Caco-2 (cell line): ENCODE results near the gene GFRA1. TPM values are rescaled to one million over a fixed set of nuclear protein-coding genes. Genes with fewer than 3 reads are reported as not detected.

Source experiments
- BruUV-seq: library from RNA; stranded (reverse); fragments of 400-500 nt; replicated peaks from 2 replicates; lab custom pipeline; 2021; lab: Mats Ljungman, UMichigan
- CTCF ChIA-PET: fragments of 300-600 bp; sonication (Branson Sonifier 250); formaldehyde crosslinking; loops from one replicate; lab custom pipeline; 2022; ENCODE audit warnings: antibody characterized with exemption; lab: Charles Lee
- POLR2A ChIA-PET: fragments of 300-600 bp; sonication (Branson Sonifier 250); formaldehyde crosslinking; loops from one replicate; lab custom pipeline; 2022; ENCODE audit warnings: antibody characterized with exemption; lab: Charles Lee
- DNase-seq, 2 experiments: peaks; one replicate each; pipeline versions ENCODE4 v3.0.0 to v3.0.0-alpha.2; 2020 to 2022
- H3K27me3 ChIP-seq: replicated peaks from 2 replicates; pipeline ENCODE4 v1.6.0; 2011; ENCODE audit warnings: low read length; ENCODE audit not compliant: control insufficient read depth, insufficient read depth
- H3K36me3 ChIP-seq: 2 replicates; pipeline ENCODE4 v1.5.1; 2011; ENCODE audit warnings: low read length; ENCODE audit not compliant: control insufficient read depth, insufficient read depth
- H3K4me1 ChIP-seq: fragments of 250-450 bp; sonication (Bioruptor Pico); 2 replicates; pipeline ENCODE4 v1.5.1; 2020; ENCODE audit warnings: mild to moderate bottlenecking
- H3K4me3 ChIP-seq: 2 replicates; pipeline ENCODE4 v1.5.1; 2011; ENCODE audit warnings: low read depth, mild to moderate bottlenecking, control low read depth, low read length
- H3K9me3 ChIP-seq: fragments of 250-450 bp; sonication (Bioruptor Pico); 2 replicates; pipeline ENCODE4 v1.5.1; 2020; ENCODE audit warnings: mild to moderate bottlenecking, moderate library complexity
- H3K27ac Mint-ChIP-seq: one replicate; pipeline ENCODE4 v1.8.0; 2022; ENCODE audit warnings: mixed read lengths; ENCODE audit not compliant: unreplicated experiment
- H3K27me3 Mint-ChIP-seq: one replicate; pipeline ENCODE4 v1.8.0; 2022; ENCODE audit warnings: mixed read lengths; ENCODE audit not compliant: insufficient read depth, unreplicated experiment
- H3K36me3 Mint-ChIP-seq: one replicate; pipeline ENCODE4 v1.8.0; 2022; ENCODE audit warnings: mild to moderate bottlenecking, mixed read lengths; ENCODE audit not compliant: insufficient read depth, unreplicated experiment
- H3K4me1 Mint-ChIP-seq: one replicate; pipeline ENCODE4 v1.8.0; 2022; ENCODE audit warnings: low read depth, mixed read lengths; ENCODE audit not compliant: unreplicated experiment
- H3K4me3 Mint-ChIP-seq: one replicate; pipeline ENCODE4 v1.8.0; 2022; ENCODE audit warnings: mild to moderate bottlenecking, moderate library complexity, mixed read lengths; ENCODE audit not compliant: unreplicated experiment
- H3K9me3 Mint-ChIP-seq: one replicate; pipeline ENCODE4 v1.8.0; 2022; ENCODE audit warnings: mixed read lengths; ENCODE audit not compliant: unreplicated experiment
- CTCF ChIP-seq, 2 experiments: fragments of 200-600 bp in 1 of 2; IDR thresholded peaks; 1 replicate in 1 of 2; 2 replicates in 1 of 2; pipeline versions ENCODE4 v1.5.1 to v1.8.0; 2011 to 2022; ENCODE audit warnings: antibody characterized with exemption in 1 of 2, control low read depth in 1 of 2, inconsistent platforms in 1 of 2, low read depth in 1 of 2, low read length in 1 of 2, mild to moderate bottlenecking in 1 of 2, moderate library complexity in 1 of 2; ENCODE audit not compliant: insufficient read depth in 1 of 2, severe bottlenecking in 1 of 2, unreplicated experiment in 1 of 2
- intact Hi-C: fragments of 100-400 bp; cut with micrococcal nuclease; formaldehyde crosslinking; loops from one replicate; pipeline ENCODE4 v1.10.0; 2022; ENCODE audit not compliant: unreplicated experiment
- total RNA-seq: library from RNA; stranded (reverse); gene quantifications from 2 replicates; pipeline ENCODE4 v1.2.3, GENCODE V29; 2022

GFRA1 gene
- total RNA-seq, 1 experiment from 2014 or later, result not detected

- DNase-seq, result peak in 1 of 2 experiments; percentile 54
- H3K27me3 ChIP-seq, result no peaks in the 10 kb centered on the region
- no peaks in the 10 kb centered on the region for H3K36me3 ChIP-seq
- no peak for TF ChIP-seq CTCF (IDR thresholded peaks at IDR 0.05; ENCODE audit: insufficient read depth in 1 of 2, low read depth in 1 of 2, low read length in 1 of 2, severe bottlenecking in 1 of 2, unreplicated experiment in 1 of 2)
- no peaks in the 10 kb centered on the region for H3K27me3 Mint-ChIP-seq
- no TSS peak for BruUV-seq
- intact Hi-C loops, result no loop called here
- H3K4me3 Mint-ChIP-seq, result peak overlapping the region; percentile 15
- no peak overlapping the region for H3K4me3 ChIP-seq
- CTCF ChIA-PET, result no interaction called here
- H3K9me3 ChIP-seq, result no peaks in the 10 kb centered on the region
- H3K27ac Mint-ChIP-seq, result peak overlapping the region; percentile 62
- peaks cover 30% of the 10 kb centered on the region for H3K4me1 ChIP-seq
- POLR2A ChIA-PET, result no interaction called here
- no peaks in the 10 kb centered on the region for H3K9me3 Mint-ChIP-seq
- peaks cover 23% of the 10 kb centered on the region for H3K4me1 Mint-ChIP-seq
- no peaks in the 10 kb centered on the region for H3K36me3 Mint-ChIP-seq
These were observed 167.7 kb downstream of the GFRA1 start for GRCh38 chr10:116105264-116105663.

DNA sequence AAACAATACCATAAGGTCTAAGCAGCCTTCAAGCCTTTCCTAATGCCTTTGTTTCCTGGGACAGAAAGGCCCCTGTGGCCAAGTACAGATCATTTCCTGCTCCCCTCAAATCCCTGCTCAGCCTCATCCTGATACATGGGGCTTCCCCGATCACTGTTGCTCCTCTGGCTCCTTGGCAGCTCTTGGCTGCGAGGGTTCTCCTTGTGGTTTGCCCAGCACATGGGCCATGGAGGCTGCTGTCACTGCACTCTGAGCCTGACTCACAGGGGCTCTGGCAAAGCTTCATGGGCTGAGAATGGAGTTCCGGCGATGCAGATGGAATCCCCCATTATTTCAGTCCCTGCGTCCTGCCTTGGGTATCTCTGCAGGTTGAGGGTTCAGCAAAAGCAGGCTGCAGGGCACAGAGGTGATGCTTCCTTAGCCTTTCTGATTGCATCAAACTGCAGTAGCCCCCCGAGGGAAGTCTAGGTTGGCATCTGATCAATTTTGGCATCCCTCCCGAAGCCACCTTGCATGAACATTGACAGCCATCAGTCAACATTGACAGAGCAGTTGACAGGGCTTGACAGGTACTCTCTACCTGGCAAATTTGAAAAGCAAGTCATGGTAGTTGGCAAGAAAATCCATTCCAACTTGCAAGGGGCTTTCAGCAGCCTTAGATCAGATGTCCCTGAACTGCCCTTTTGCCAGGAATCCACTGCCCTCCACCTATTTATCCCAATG is 168.6 kb downstream of the GFRA1 start:
- POLR2A ChIA-PET, result no interaction called here
- intact Hi-C loops, result no loop called here

DNA sequence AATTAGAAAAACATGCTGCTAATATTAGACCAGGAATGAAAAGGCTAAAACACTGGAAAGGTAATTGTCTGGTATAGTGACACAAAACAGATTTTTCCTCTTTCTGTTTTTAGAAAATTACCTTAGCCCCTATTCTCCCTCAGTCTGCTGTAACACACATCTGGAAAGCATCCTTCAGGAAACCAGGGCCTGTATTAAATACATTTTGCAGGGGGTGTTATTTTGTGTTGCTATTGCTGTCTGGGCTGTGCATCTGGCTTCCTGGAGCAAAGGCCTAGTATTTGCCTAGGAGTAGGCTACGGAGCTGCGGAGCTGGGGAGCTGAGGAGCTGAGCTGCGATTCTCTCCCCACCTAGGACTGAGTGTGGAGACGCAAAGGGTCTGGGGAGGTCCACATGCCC is 169.3 kb downstream of the GFRA1 start:
- no peak for DNase-seq
- BruUV-seq, result no TSS peak
- POLR2A ChIA-PET, result no interaction called here
- no peak overlapping the region for H3K27ac Mint-ChIP-seq
- H3K9me3 Mint-ChIP-seq, result no peaks in the 10 kb centered on the region
- H3K4me3 ChIP-seq, result no peak overlapping the region
- CTCF ChIA-PET, result no interaction called here
- H3K9me3 ChIP-seq, result no peaks in the 10 kb centered on the region
- H3K27me3 Mint-ChIP-seq, result no peaks in the 10 kb centered on the region
- H3K4me1 ChIP-seq, result peaks cover 28% of the 10 kb centered on the region
- TF ChIP-seq CTCF (IDR thresholded peaks at IDR 0.05; ENCODE audit: insufficient read depth in 1 of 2, low read depth in 1 of 2, low read length in 1 of 2, severe bottlenecking in 1 of 2, unreplicated experiment in 1 of 2), result no peak
- no peaks in the 10 kb centered on the region for H3K36me3 Mint-ChIP-seq
- intact Hi-C loops, result no loop called here
- peaks cover 21% of the 10 kb centered on the region for H3K4me1 Mint-ChIP-seq
- H3K4me3 Mint-ChIP-seq, result no peak overlapping the region
- no peaks in the 10 kb centered on the region for H3K27me3 ChIP-seq
- H3K36me3 ChIP-seq, result no peaks in the 10 kb centered on the region

More for the DNA sequence above, 168.6 kb downstream of the GFRA1 start:
- Histone ChIP-seq H3K4me3 (no peak overlapping the region), H3K36me3 (no peaks in the 10 kb centered on the region), H3K27me3 (no peaks in the 10 kb centered on the region), H3K9me3 (no peaks in the 10 kb centered on the region), H3K4me1 (peaks cover 30% of the 10 kb centered on the region)
- TF ChIP-seq CTCF (IDR thresholded peaks at IDR 0.05; ENCODE audit: insufficient read depth in 1 of 2, low read depth in 1 of 2, low read length in 1 of 2, severe bottlenecking in 1 of 2, unreplicated experiment in 1 of 2), result no peak
- no peak overlapping the region for H3K4me3 Mint-ChIP-seq
- DNase-seq, result no peak
- no peaks in the 10 kb centered on the region for H3K36me3 Mint-ChIP-seq
- no peak overlapping the region for H3K27ac Mint-ChIP-seq
- CTCF ChIA-PET, result no interaction called here
- H3K27me3 Mint-ChIP-seq, result no peaks in the 10 kb centered on the region
- peaks cover 23% of the 10 kb centered on the region for H3K4me1 Mint-ChIP-seq
- BruUV-seq, result no TSS peak
- H3K9me3 Mint-ChIP-seq, result no peaks in the 10 kb centered on the region
